ENCODE data around the gene KCNT2. TPM values are rescaled to one million over a fixed set of nuclear protein-coding genes. Genes with fewer than 3 reads are reported as not detected.

Gene KCNT2
- polyA plus RNA-seq (2011; rRNA removed) (1.3 and 2.0 TPM in 2 replicates), polyA minus RNA-seq (2011; rRNA and poly(A)+ RNA removed) (4.4 and 6.6 TPM in 2 replicates)

- TF ChIP-seq, protein P1, sequence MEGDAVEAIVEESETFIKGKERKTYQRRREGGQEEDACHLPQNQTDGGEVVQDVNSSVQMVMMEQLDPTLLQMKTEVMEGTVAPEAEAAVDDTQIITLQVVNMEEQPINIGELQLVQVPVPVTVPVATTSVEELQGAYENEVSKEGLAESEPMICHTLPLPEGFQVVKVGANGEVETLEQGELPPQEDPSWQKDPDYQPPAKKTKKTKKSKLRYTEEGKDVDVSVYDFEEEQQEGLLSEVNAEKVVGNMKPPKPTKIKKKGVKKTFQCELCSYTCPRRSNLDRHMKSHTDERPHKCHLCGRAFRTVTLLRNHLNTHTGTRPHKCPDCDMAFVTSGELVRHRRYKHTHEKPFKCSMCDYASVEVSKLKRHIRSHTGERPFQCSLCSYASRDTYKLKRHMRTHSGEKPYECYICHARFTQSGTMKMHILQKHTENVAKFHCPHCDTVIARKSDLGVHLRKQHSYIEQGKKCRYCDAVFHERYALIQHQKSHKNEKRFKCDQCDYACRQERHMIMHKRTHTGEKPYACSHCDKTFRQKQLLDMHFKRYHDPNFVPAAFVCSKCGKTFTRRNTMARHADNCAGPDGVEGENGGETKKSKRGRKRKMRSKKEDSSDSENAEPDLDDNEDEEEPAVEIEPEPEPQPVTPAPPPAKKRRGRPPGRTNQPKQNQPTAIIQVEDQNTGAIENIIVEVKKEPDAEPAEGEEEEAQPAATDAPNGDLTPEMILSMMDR (IDR thresholded peaks at IDR 0.05; ENCODE audit: low read depth, low read length), result no peak
- Histone ChIP-seq H3K27ac (ENCODE audit: low read depth, low read length) (no peak within 1 kb of the TSS), H3K27me3 (ENCODE audit: control insufficient read depth, insufficient read depth, low read length) (no peaks in the 10 kb centered on the region), H3K9me3 (ENCODE audit: control insufficient read depth, insufficient read depth, low read length) (no peaks in the 10 kb centered on the region; the same call in 1 of the 2 replicates), H3K4me3 (ENCODE audit: low read depth, low read length) (peak within 1 kb of the TSS; percentile 76)
- CTCF ChIA-PET, result interaction anchor here (0.6 to 1.7 kb wide), 6 partner anchors 14 to 259 kb away, joined by 3 to 8 read pairs (median 4); no protein-coding TSS in a partner anchor
- DNase-seq (ENCODE audit: low read depth, low spot score), result peak; percentile 4
- POLR2A ChIA-PET, result no interaction called here
Observed at GRCh38 chr1:196608390-196609369, at the start of gene KCNT2. KCNT2 (minus strand) TSS chr1:196608440; CDS start chr1:196608309, 131 bp downstream.

DNA sequence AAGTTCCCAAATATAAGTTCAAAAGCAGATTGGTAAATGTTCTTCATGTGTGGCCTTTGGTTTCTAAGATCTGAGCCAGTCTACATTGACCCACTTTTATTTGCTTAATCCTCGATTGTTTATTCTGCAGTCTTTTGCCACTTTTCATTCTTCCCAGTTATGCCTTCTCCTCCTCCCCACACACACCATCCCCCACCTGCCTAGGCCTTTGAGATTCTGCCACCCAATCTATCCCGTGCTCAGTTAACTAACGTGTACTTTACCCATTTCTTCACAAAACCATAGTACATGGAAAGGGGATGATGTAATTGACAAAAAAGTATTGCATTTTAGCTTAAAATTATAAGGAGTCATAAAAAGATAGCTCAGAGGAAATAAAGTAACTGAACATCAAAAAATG, 47.3 kb upstream of the KCNT2 start:
- H3K4me3 ChIP-seq (ENCODE audit: low read depth, low read length), result no peak overlapping the region
- H3K9me3 ChIP-seq (ENCODE audit: control insufficient read depth, insufficient read depth, low read length), result no peaks in the 10 kb centered on the region
- POLR2A ChIA-PET, result no interaction called here
- CTCF ChIA-PET, result interaction anchor here (0.6 to 1.6 kb wide), 2 partner anchors 335 to 507 kb away, joined by 3 to 8 read pairs; no protein-coding TSS in a partner anchor
- TF ChIP-seq, protein P1 (IDR thresholded peaks at IDR 0.05; ENCODE audit: low read depth, low read length), result no peak
- no peaks in the 10 kb centered on the region for H3K27me3 ChIP-seq (ENCODE audit: control insufficient read depth, insufficient read depth, low read length)
- DNase-seq (ENCODE audit: low read depth, low spot score), result no peak
- no peak overlapping the region for H3K27ac ChIP-seq (ENCODE audit: low read depth, low read length)

DNA sequence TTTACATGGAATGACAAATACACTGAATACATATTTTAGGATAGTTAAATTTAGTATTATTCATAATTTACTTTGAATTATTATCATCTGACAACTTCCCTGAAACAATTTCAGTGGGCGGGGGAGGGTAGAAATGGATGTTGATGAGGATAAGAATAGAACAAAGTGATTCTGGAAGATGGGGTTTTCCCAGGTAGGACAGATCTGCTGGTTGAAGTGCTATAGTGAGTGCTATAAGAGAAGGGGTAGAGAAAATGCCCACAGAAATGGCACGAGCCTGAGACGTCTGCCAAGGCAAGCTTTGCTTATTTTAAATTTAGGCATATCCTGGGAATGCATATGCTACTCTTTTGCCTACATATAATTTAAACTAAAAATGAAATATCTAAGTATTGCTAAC, 46.8 kb upstream of the KCNT2 start:
- TF ChIP-seq, protein P1 (IDR thresholded peaks at IDR 0.05; ENCODE audit: low read depth, low read length), result no peak
- no peak for DNase-seq (ENCODE audit: low read depth, low spot score)
- H3K27me3 ChIP-seq (ENCODE audit: control insufficient read depth, insufficient read depth, low read length), result no peaks in the 10 kb centered on the region
- no peaks in the 10 kb centered on the region for H3K9me3 ChIP-seq (ENCODE audit: control insufficient read depth, insufficient read depth, low read length)
- ChIA-PET POLR2A (no interaction called here), CTCF (interaction anchor here (1.6 kb wide), 1 partner anchor 506 kb away, joined by 8 read pairs; no protein-coding TSS in a partner anchor)
- no peak overlapping the region for H3K4me3 ChIP-seq (ENCODE audit: low read depth, low read length)
- no peak overlapping the region for H3K27ac ChIP-seq (ENCODE audit: low read depth, low read length)

GRCh38 chr1:196654271-196654670, 46.0 kb upstream of the KCNT2 start:
- Histone ChIP-seq H3K9me3 (ENCODE audit: control insufficient read depth, insufficient read depth, low read length) (no peaks in the 10 kb centered on the region), H3K27me3 (ENCODE audit: control insufficient read depth, insufficient read depth, low read length) (no peaks in the 10 kb centered on the region), H3K27ac (ENCODE audit: low read depth, low read length) (no peak overlapping the region), H3K4me3 (ENCODE audit: low read depth, low read length) (no peak overlapping the region)
- DNase-seq (ENCODE audit: low read depth, low spot score), result no peak
- TF ChIP-seq, protein P1 (IDR thresholded peaks at IDR 0.05; ENCODE audit: low read depth, low read length), result no peak
- CTCF ChIA-PET, result no interaction called here
- POLR2A ChIA-PET, result no interaction called here
